H1 (cell line): Measurements from ENCODE around the gene STK39.

Experiments
- ASH2L ChIP-seq: fragments of 200-600, 300-600 bp; sonication (generic); IDR thresholded peaks from one replicate; pipeline ENCODE4 v1.7.1; 2017; ENCODE audit warnings: low read length
- CHD2 ChIP-seq: IDR thresholded peaks from 2 replicates; pipeline ENCODE4 v1.6.1; 2012; ENCODE audit warnings: low read length, improper control_type of control experiment
- CTCF ChIP-seq, 3 experiments: IDR thresholded peaks; 1 replicate in 2 of 3; 2 replicates in 1 of 3; pipeline versions ENCODE4 v1.5.1 to v1.6.1; 2011; ENCODE audit warnings: low read length in 3 of 3, mild to moderate bottlenecking in 3 of 3, inconsistent platforms in 2 of 3, low read depth in 1 of 3, moderate library complexity in 1 of 3; ENCODE audit not compliant: insufficient read depth in 1 of 3; ENCODE audit errors: control extremely low read depth in 1 of 3
- EZH2 ChIP-seq: fragments of 200-600 bp; sonication (generic); IDR thresholded peaks from 2 replicates; pipeline ENCODE4 v1.7.1; 2012; ENCODE audit warnings: low read depth, mild to moderate bottlenecking, moderate library complexity, low read length, inconsistent platforms; ENCODE audit not compliant: severe bottlenecking
- MAX ChIP-seq: IDR thresholded peaks from 2 replicates; pipeline ENCODE4 v1.6.1; 2012; ENCODE audit warnings: inconsistent platforms
- POLR2A ChIP-seq, 2 experiments: IDR thresholded peaks; 1 replicate in 1 of 2; 2 replicates in 1 of 2; pipeline ENCODE4 v1.6.1; 2011; ENCODE audit warnings: low read depth in 2 of 2, low read length in 2 of 2, mild to moderate bottlenecking in 2 of 2; ENCODE audit errors: control extremely low read depth in 1 of 2
- SAP30 ChIP-seq: fragments of 300-600 bp; sonication (generic); IDR thresholded peaks from 2 replicates; pipeline ENCODE4 v1.7.1; 2012; ENCODE audit warnings: low read length, moderate library complexity, mild to moderate bottlenecking, inconsistent platforms; ENCODE audit not compliant: insufficient read depth, insufficient replicate concordance
- SIRT6 ChIP-seq: IDR thresholded peaks from one replicate; pipeline ENCODE4 v1.7.1; 2012; ENCODE audit warnings: low read length, inconsistent platforms
- SIX5 ChIP-seq: IDR thresholded peaks from 2 replicates; pipeline ENCODE4 v1.6.1; 2011; ENCODE audit warnings: mild to moderate bottlenecking, low read depth, low read length
- SP1 ChIP-seq: IDR thresholded peaks from 2 replicates; pipeline ENCODE4 v1.6.1; 2011; ENCODE audit warnings: low read depth, low read length
- SUZ12 ChIP-seq: fragments of 200-600 bp; sonication (generic); IDR thresholded peaks from 2 replicates; pipeline ENCODE4 v1.6.1; 2012; ENCODE audit warnings: mild to moderate bottlenecking, inconsistent platforms, low read length, moderate library complexity, mixed read lengths
- TF ChIP-seq, protein P1 (sequence below): IDR thresholded peaks from 2 replicates; pipeline ENCODE4 v1.6.1; 2011; ENCODE audit warnings: low read depth, mild to moderate bottlenecking, low read length; ENCODE audit not compliant: insufficient read depth
- TF ChIP-seq, protein P2 (sequence below): IDR thresholded peaks from 2 replicates; pipeline ENCODE4 v1.6.1; 2012; ENCODE audit warnings: low read length, inconsistent platforms

DNA sequence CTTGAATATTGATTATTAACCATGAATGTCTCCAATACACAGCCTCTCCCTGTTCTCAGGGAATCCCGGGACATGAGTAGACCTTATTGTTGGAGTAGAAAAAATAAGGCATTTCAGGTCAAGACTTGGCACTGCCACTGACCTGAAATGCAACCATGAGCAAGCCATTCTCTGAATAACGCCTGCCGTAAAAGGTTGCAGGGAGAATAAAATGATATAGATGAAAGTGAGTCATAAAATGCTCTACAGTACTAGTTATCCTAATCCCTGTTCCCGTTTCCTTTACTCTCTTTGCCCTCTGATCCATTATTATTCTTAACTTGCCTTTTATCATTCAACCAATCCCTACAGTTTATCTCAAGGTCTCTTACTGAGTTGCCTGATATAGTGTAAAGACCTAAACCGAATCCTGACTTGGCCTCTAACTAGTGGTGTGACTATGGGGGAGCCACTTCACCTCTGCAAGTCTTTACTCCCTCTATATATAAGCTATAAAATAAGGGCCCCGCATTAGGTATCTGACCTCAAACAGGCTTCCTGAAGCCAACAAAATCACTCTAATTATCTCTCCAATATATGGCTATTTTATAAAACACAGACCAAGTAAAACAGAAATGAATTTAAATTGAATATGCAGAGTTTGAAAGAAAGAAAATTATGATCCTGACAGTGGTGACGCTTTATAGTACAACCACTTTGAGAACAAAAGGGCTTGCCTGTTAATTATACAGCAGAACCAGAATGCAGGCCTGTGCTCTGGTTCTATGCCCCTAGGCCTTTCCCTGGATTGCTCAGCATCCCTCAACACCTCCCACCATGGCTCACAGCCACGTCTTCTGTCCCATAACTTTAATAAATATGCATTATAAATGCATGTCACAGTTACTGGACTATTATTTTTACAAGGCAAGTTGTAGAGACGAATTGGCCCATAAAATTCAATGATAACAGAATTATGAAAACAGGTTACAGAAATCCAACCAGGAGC lies 183.1 kb downstream of the STK39 start:
- TF ChIP-seq SUZ12 (no peak), ASH2L (no peak), CHD2 (no peak), CTCF (IDR thresholded peaks at IDR 0.05; ENCODE audit: control extremely low read depth in 1 of 3, insufficient read depth in 1 of 3, low read depth in 1 of 3, low read length in 3 of 3) (no peak), SAP30 (no peak), POLR2A (IDR thresholded peaks at IDR 0.05; ENCODE audit: control extremely low read depth in 1 of 2, low read depth in 2 of 2, low read length in 2 of 2) (no peak), SP1 (no peak), SIRT6 (no peak), EZH2 (no peak), SIX5 (no peak), MAX (no peak)
- TF ChIP-seq, protein P1, sequence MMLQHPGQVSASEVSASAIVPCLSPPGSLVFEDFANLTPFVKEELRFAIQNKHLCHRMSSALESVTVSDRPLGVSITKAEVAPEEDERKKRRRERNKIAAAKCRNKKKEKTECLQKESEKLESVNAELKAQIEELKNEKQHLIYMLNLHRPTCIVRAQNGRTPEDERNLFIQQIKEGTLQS = no peak
- TF ChIP-seq, protein P2, sequence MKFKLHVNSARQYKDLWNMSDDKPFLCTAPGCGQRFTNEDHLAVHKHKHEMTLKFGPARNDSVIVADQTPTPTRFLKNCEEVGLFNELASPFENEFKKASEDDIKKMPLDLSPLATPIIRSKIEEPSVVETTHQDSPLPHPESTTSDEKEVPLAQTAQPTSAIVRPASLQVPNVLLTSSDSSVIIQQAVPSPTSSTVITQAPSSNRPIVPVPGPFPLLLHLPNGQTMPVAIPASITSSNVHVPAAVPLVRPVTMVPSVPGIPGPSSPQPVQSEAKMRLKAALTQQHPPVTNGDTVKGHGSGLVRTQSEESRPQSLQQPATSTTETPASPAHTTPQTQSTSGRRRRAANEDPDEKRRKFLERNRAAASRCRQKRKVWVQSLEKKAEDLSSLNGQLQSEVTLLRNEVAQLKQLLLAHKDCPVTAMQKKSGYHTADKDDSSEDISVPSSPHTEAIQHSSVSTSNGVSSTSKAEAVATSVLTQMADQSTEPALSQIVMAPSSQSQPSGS = no peak
